CD4-positive, alpha-beta T cell treated with Interleukin-10 for 1 hour (primary cell): ENCODE results near the gene TTC23L.
A peak's percentile ranks its signal among the peaks of the same experiment; 100 is the strongest.

Experiments used
- DNase-seq: peaks from one replicate; pipeline ENCODE4 v3.0.0-alpha.2; 2020

Gene TTC23L

GRCh38 chr5:34924462-34924765 lies 85.5 kb downstream of the TTC23L start:
- no peak for DNase-seq

- no peak for DNase-seq
Measured at GRCh38 chr5:34926318-34926888, 87.4 kb downstream of the TTC23L start.

DNA sequence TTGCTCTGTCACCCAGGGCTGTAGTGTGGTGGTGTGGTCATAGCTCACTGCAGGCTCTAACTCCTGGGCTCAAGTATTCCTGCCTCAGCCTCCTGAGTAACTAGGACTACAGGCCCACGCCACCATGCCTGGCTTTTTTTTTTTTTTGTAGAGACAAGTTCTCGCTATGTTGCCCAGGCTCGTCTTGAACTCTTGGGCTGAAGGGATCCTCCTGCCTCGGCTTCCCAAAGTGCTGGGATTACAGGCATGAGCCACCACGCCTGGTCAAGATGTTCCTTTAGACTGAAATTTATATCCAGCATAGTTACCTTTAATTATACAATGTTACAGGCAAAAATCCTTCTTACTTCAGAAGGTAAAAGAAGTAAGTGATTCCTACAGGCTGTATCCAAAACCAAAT lies 88.8 kb downstream of the TTC23L start:
- DNase-seq, result no peak

DNA sequence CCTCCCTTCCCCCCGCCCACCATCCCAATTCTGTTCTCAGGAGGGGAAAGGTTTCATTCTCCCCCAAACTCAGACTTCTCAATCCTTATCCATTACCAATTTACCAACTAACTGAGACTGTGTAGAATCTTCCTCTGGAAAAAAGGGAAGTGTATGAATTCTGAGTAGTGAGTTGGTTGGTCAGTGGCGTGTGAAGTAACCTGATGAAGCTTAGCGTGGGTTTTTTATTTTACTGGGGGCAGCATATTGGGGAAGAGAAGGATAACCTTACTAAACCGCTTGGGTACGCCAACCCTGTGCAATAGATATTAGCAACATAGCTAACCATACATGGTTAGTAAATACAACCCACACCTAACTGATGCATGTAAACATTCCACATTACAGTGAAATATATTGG lies 89.3 kb downstream of the TTC23L start:
- no peak for DNase-seq

DNA sequence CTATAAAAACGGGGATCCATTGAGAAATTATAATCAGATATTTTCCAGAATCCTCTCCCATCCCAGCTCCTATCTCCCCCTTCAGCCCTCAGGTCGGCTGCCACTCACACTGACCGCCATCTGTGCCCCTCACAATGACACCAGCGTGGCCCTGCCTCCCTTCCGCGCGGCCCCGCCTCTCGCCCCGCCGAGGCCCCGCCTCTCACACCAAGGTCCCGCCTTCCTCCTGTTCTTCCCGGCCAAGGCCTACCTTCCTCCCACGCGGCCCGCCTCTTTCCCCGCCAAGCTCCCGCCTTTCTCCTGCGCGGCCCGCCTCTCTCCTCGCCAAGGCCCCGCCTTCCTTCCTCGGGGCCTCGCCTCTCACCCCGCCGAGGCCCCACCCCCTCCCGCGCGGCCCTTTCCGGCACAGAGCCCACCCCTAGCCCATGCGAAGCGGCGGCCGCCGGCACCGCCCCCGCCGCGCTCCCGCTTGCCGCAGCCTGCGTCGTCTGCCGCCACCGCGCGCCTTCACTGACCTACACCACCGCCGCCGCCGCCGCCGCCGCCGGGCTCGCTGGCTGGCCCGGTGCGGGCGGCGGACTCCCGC lies 90.3 kb downstream of the TTC23L start, which contains the start of gene DNAJC21:
DNAJC21 (plus strand) TSS at position 426 of the 586 bp plus-strand sequence. CDS start 261 bp downstream, outside the sequence.
- peak; percentile 98 for DNase-seq

DNA sequence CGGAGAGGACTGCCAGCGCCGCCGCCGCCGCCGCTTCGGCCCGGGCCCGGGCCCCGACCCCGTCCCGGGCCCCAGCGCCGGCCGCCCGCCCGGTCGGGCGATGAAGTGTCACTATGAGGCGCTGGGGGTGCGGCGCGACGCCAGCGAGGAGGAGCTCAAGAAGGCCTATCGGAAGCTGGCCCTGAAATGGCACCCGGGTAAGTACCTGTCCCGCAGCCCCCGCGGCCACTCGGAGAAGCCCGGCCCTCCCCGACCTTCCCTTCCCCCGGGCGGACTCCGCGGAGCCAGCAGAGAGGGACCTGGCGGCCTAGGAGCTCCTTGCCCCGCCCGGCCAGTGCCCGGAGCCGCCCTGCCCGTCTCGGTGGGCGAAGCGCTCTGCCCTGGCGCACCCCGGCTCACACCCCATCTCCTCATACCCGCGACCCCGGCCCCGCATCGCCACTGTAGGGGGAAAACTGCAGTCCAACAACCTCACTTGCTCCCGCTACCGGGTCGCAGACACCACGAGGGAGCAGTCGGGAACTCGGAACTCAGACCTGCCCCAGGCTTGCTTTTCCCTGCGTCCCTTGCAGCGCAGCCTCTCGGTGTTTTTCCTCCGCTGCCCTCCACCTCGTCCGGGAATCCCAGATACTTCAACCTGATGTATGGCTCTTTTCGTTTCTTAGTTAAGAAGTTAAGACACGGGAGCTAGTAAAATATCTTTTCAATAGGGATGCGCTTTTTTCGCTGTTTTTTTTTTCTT lies 90.9 kb downstream of the TTC23L start:
- peak; percentile 86 for DNase-seq

GRCh38 chr5:34930462-34930844 lies 91.5 kb downstream of the TTC23L start:
- DNase-seq, result no peak

- no peak for DNase-seq
Measured at GRCh38 chr5:34930870-34931269, 91.9 kb downstream of the TTC23L start.

GRCh38 chr5:34932947-34933346 lies 94.0 kb downstream of the TTC23L start:
- no peak for DNase-seq

GRCh38 chr5:34941936-34942335 lies 103.0 kb downstream of the TTC23L start:
- no peak for DNase-seq

GRCh38 chr5:34944044-34944443 lies 105.1 kb downstream of the TTC23L start:
- DNase-seq, result no peak

- no peak for DNase-seq
Measured at GRCh38 chr5:34944460-34945047, 105.6 kb downstream of the TTC23L start.
